ENCODE measurements around the gene PPP1R10.
A peak's percentile ranks its signal among the peaks of the same experiment; 100 is the strongest.

Gene PPP1R10

GRCh38 chr6:30556066-30556905 lies 60.8 kb downstream of the PPP1R10 start, which contains the start of gene GNL1:
TSS of gene GNL1 (minus strand) at chr6:30556489. CDS start at chr6:30556203, 286 bp downstream.
- DNase-seq (ENCODE audit: low read depth, low spot score) = peak; percentile 97

- no peak for DNase-seq (ENCODE audit: low read depth, low spot score)
Measured at GRCh38 chr6:30555816-30556065, 61.3 kb downstream of the PPP1R10 start.

- DNase-seq (ENCODE audit: low read depth, low spot score) = no peak
Measured at GRCh38 chr6:30554962-30555815, 61.9 kb downstream of the PPP1R10 start.

- no peak for DNase-seq (ENCODE audit: low read depth, low spot score)
Measured at GRCh38 chr6:30554404-30554803, 62.6 kb downstream of the PPP1R10 start.

All from activated CD4-positive, CD25-positive, alpha-beta regulatory T cell treated with anti-CD3 and anti-CD28 coated beads, Interleukin-2, amount 50 U/mL, for 16 hours (primary cell).